ENCODE data around the gene MMP14.

DNA sequence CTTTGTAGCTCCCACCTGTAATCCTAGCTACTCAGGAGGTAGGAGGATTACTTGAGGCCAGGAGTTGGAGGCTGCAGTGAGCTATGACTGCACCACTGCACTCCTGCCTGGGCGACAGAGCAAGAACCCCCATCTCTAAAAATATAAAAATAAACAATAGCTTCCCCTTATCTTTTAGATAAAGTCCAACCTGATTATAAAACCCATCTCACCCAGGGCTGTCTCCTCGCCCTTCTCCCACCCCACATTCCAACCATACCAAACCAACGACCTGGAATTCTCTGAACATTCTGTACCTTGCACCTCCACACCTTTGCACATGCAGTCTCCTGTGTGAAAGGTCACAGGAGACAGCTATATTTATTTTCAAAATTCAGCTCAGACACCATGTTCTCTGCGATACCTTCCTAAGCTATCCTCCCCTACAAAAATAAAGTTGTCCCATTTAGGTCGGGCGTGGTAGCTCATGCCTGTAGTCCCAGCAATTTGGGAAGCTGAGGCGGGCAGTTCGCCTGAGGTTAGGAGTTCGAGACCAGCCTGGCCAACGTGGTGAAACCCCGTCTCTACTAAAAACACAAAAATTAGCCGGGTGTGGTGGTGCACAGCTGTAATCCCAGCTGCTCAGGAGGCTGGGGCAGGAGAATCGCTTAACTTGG, 28.8 kb upstream of the MMP14 start:
- TF ChIP-seq POLR2A (IDR thresholded peaks at IDR 0.05): no peak
- TF ChIP-seq, protein P1, sequence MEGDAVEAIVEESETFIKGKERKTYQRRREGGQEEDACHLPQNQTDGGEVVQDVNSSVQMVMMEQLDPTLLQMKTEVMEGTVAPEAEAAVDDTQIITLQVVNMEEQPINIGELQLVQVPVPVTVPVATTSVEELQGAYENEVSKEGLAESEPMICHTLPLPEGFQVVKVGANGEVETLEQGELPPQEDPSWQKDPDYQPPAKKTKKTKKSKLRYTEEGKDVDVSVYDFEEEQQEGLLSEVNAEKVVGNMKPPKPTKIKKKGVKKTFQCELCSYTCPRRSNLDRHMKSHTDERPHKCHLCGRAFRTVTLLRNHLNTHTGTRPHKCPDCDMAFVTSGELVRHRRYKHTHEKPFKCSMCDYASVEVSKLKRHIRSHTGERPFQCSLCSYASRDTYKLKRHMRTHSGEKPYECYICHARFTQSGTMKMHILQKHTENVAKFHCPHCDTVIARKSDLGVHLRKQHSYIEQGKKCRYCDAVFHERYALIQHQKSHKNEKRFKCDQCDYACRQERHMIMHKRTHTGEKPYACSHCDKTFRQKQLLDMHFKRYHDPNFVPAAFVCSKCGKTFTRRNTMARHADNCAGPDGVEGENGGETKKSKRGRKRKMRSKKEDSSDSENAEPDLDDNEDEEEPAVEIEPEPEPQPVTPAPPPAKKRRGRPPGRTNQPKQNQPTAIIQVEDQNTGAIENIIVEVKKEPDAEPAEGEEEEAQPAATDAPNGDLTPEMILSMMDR (IDR thresholded peaks at IDR 0.05): no peak

All from lower leg skin (tissue), 3 donors.